ENCODE data around the gene EPC1. TPM values are rescaled to one million over a fixed set of nuclear protein-coding genes. Genes with fewer than 3 reads are reported as not detected.

The EPC1 gene
- total and polyA plus RNA-seq, 9 donors = 31.8 to 52.9 (median 41.1) TPM

GRCh38 chr10:32269343-32270100, 77.4 kb downstream of the EPC1 start:
- 86 to 89% (median 87%) methylated on average over 2 of the region's 2 CpGs for WGBS, 3 donors
- Histone ChIP-seq H3K36me3 (no peaks in the 10 kb centered on the region), H3K27ac (no peak overlapping the region), H3K4me3 (no peak overlapping the region), H3K9me3 (no peaks in the 10 kb centered on the region), H3K4me1 (ENCODE audit: insufficient read depth) (no peaks in the 10 kb centered on the region), H3K27me3 (no peaks in the 10 kb centered on the region)
- DNase-seq = no peak
- intact Hi-C loops (cut with DNase I) = loop anchor here in 1 of 4 donors (10.0 kb wide), 1 partner anchor 65 kb away; no protein-coding TSS in a partner anchor
- no peak for TF ChIP-seq EP300 (IDR thresholded peaks at IDR 0.05)
- TF ChIP-seq CTCF (IDR thresholded peaks at IDR 0.05) = no peak
- TF ChIP-seq POLR2A (IDR thresholded peaks at IDR 0.05) = no peak

- no peak for DNase-seq
- no peak for TF ChIP-seq EP300 (IDR thresholded peaks at IDR 0.05)
- no peak for TF ChIP-seq POLR2A (IDR thresholded peaks at IDR 0.05)
- no peak for TF ChIP-seq CTCF (IDR thresholded peaks at IDR 0.05)
- no peak overlapping the region for H3K27ac ChIP-seq
- intact Hi-C loops (cut with DNase I) = loop anchor here in 1 of 4 donors (10.0 kb wide), 1 partner anchor 66 kb away; no protein-coding TSS in a partner anchor
- no peak overlapping the region for H3K4me3 ChIP-seq
- H3K4me1 ChIP-seq (ENCODE audit: insufficient read depth) = no peaks in the 10 kb centered on the region
- H3K27me3 ChIP-seq = no peaks in the 10 kb centered on the region
- 77 to 89% (median 86%) methylated on average over 4 of the region's 4 CpGs for WGBS, 3 donors
- H3K36me3 ChIP-seq = no peaks in the 10 kb centered on the region
- H3K9me3 ChIP-seq = no peaks in the 10 kb centered on the region
Measured at GRCh38 chr10:32268788-32269187, 78.2 kb downstream of the EPC1 start.

GRCh38 chr10:32266979-32267378, 80.0 kb downstream of the EPC1 start:
- intact Hi-C loops (cut with DNase I) = loop anchor here in 1 of 4 donors (10.0 kb wide), 1 partner anchor 68 kb away; no protein-coding TSS in a partner anchor
- Histone ChIP-seq H3K4me3 (no peak overlapping the region), H3K27me3 (no peaks in the 10 kb centered on the region), H3K4me1 (ENCODE audit: insufficient read depth) (no peaks in the 10 kb centered on the region), H3K36me3 (no peaks in the 10 kb centered on the region), H3K27ac (no peak overlapping the region), H3K9me3 (no peaks in the 10 kb centered on the region)
- DNase-seq = no peak
- WGBS, 3 donors = 82 to 88% (median 87%) methylated on average over 5 of the region's 5 CpGs
- TF ChIP-seq POLR2A (IDR thresholded peaks at IDR 0.05) (no peak), CTCF (IDR thresholded peaks at IDR 0.05) (no peak), EP300 (IDR thresholded peaks at IDR 0.05) (no peak)

- DNase-seq = no peak
- Histone ChIP-seq H3K27ac (no peak overlapping the region), H3K9me3 (no peaks in the 10 kb centered on the region), H3K4me1 (ENCODE audit: insufficient read depth) (no peaks in the 10 kb centered on the region), H3K4me3 (no peak overlapping the region), H3K27me3 (no peaks in the 10 kb centered on the region), H3K36me3 (no peaks in the 10 kb centered on the region)
- no peak for TF ChIP-seq CTCF (IDR thresholded peaks at IDR 0.05)
- TF ChIP-seq EP300 (IDR thresholded peaks at IDR 0.05) = no peak
- 96 to 100% (median 98%) methylated on average over 2 of the region's 2 CpGs for WGBS, 3 donors
- intact Hi-C loops (cut with DNase I) = loop anchor here in 1 of 4 donors (10.0 kb wide), 1 partner anchor 68 kb away; no protein-coding TSS in a partner anchor
Measured at GRCh38 chr10:32266566-32266965, 80.4 kb downstream of the EPC1 start.

Data from ovary (tissue), 9 donors.